Activated CD8-positive, alpha-beta memory T cell treated with anti-CD3 and anti-CD28 coated beads, Interleukin-2, amount 10 ng/mL, durations not matched to agents 7 days and 5 days (primary cell): ENCODE results near the gene GTPBP6. TPM values are rescaled to one million over a fixed set of nuclear protein-coding genes. Genes with fewer than 3 reads are reported as not detected.
"Not testable (repeated sequence)": the region's sequence is repeated elsewhere in the genome, so short reads cannot be mapped to it uniquely, and the experiment has no call there.

Experiments used
- ATAC-seq: fragments of 150-1000 bp; cut with Tn5 transposase; one replicate; pipeline ENCODE4 v1.10.0; 2021; ENCODE audit warnings: moderate library complexity
- CTCF ChIA-PET: fragments of 350-600 bp; sonication (Branson Sonifier 250); formaldehyde crosslinking; loops from one replicate; lab custom pipeline; 2021; ENCODE audit warnings: antibody characterized with exemption; lab: Charles Lee
- DNase-seq: peaks from one replicate; pipeline ENCODE4 v3.0.0-alpha.2; 2020
- H3K27ac Mint-ChIP-seq: one replicate; pipeline ENCODE4 v1.8.0; 2021; ENCODE audit warnings: mild to moderate bottlenecking, mixed read lengths
- H3K27me3 Mint-ChIP-seq: one replicate; pipeline ENCODE4 v1.8.0; 2021; ENCODE audit warnings: mixed read lengths
- H3K36me3 Mint-ChIP-seq: one replicate; pipeline ENCODE4 v1.8.0; 2021; ENCODE audit warnings: mild to moderate bottlenecking, mixed read lengths
- H3K4me1 Mint-ChIP-seq: one replicate; pipeline ENCODE4 v1.8.0; 2021; ENCODE audit warnings: mixed read lengths
- H3K4me3 Mint-ChIP-seq: one replicate; pipeline ENCODE4 v1.8.0; 2021; ENCODE audit warnings: mild to moderate bottlenecking, moderate library complexity, mixed read lengths
- H3K9me3 Mint-ChIP-seq: one replicate; pipeline ENCODE4 v1.8.0; 2022; ENCODE audit warnings: low read depth, mixed read lengths
- total RNA-seq, 2 experiments: library from RNA; stranded (reverse); gene quantifications; one replicate each; pipeline ENCODE4 v1.2.3, GENCODE V29; 2021

GTPBP6 gene
- total RNA-seq, 2 experiments from 2014 or later = 53.2 to 57.2 TPM

DNA sequence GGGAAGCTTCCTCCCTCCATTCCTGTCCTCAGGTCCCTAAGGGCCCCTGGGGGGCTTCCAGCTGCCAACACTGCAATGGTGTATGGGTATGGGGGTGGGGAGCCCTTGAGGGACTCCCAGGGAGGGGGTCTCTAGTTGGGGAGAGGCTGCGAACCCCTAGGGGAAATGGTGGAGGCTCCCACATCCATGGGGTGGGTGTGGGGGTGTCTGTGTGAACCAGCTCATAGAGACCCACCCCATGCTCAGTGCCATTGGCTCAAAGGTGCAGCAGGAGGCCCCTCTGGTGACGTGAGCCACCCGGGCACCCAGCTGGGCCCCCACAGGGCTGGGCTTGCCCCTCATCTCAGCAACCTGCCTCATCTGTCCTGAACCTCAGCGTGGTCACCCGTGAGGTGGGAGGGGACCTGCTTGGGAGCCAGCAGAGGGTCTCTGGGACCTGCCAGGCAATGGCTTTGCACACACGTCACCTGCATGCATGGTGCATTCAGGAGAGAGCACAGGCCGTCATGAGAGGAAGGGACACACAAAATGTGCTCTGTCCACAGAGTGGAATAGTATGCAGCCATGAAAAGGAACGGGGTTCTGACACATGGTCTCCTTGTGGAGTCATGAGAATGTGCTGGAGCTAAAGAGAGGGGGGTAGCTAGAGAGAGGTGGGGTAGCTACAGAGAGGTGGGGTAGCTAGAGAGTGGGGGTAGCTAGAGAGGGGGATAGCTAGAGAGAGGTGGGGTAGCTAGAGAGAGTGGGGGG is 60.1 kb downstream of the GTPBP6 start:
- Mint-ChIP-seq H3K27me3 (no peaks in the 10 kb centered on the region), H3K9me3 (no peaks in the 10 kb centered on the region), H3K27ac (no peak overlapping the region), H3K36me3 (no peaks in the 10 kb centered on the region), H3K4me1 (no peaks in the 10 kb centered on the region), H3K4me3 (no peak overlapping the region)
- ATAC-seq (no peak), DNase-seq (peak; percentile 29)
- CTCF ChIA-PET = no interaction called here

DNA sequence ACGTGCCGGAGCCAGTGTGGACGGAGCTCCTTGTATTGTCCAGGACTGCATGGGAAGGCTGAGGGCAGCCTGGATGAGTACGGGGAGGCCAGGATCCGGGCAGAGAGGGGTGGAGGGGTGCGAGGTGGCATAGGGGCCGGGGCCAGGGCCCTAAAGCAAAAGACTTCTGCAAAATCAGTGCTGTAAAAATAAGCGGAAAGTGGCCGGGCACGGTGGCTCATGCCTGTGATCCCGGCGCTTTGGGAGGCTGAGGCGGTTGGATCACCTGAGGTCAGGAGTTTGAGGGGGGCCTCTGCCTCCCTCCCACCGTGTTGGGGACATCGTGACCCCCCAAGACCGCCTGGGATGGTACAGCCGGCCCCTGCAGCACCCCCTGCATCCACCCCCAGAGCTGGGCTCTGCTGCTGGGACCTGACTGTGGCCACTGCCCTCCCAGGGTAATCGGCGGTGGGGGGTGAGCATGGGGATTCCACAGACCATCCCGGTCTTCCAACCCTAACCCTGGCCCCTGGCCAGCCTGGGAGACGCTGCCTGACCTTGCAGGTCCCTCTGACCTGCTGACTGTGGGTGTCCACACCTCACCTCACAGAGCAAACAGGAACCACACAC is 60.8 kb downstream of the GTPBP6 start:
- ATAC-seq = no peak
- H3K27ac Mint-ChIP-seq = no peak overlapping the region

DNA sequence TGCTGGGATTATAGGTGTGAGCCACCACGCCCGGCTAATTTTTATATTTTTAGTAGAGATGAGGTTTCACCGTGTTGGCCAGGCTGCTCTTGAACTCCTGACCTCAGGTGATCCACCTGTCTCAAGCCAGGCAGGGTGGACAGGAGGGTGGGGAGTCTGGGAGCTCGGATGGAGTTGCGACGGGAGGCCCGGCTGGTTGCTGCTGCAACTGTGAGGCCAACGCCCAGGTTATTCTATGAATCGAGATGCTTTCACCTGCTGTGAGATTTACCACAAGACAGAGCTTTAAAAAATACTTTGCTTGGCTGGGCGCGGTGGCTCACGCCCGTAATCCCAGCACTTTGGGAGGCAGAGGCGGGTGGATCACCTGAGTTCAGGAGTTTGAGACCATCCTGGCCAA is 61.5 kb downstream of the GTPBP6 start:
- DNase-seq, CTCF ChIA-PET, ATAC-seq, H3K27ac Mint-ChIP-seq, H3K36me3 Mint-ChIP-seq, H3K27me3 Mint-ChIP-seq, H3K9me3 Mint-ChIP-seq, H3K4me3 Mint-ChIP-seq, H3K4me1 Mint-ChIP-seq: not testable (repeated sequence)

More for the DNA sequence above, 60.8 kb downstream of the GTPBP6 start:
- no peaks in the 10 kb centered on the region for H3K27me3 Mint-ChIP-seq
- peak; percentile 18 for DNase-seq
- CTCF ChIA-PET = no interaction called here
- H3K9me3 Mint-ChIP-seq = peaks cover 1% of the 10 kb centered on the region
- H3K4me3 Mint-ChIP-seq = no peak overlapping the region
- no peaks in the 10 kb centered on the region for H3K4me1 Mint-ChIP-seq
- no peaks in the 10 kb centered on the region for H3K36me3 Mint-ChIP-seq

DNA sequence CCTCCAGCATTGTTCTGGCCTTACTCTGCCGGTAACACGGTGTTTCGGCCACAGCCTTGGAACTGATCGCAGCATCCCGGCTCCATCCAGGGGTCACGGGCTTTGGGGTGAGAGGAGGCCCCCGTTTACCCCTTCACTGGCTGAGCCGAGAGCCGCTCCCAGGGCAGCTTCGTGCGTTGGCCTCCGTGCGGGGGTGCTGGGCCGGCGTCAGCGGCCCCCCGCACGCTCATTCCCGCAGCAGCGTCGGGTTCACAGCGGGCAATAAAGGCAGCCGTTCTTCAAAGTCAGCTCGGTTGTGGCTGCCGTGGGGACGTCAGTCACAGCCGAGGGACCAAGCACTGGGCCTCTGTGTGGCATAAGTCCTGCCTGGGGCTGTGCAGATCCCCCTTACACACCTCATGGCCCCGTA is 62.7 kb downstream of the GTPBP6 start:
- ATAC-seq (no peak), DNase-seq (no peak)
- H3K27ac Mint-ChIP-seq = no peak overlapping the region
- peaks cover 12% of the 10 kb centered on the region for H3K4me1 Mint-ChIP-seq
- H3K4me3 Mint-ChIP-seq = no peak overlapping the region
- CTCF ChIA-PET = no interaction called here
- peaks cover 1% of the 10 kb centered on the region for H3K36me3 Mint-ChIP-seq
- no peaks in the 10 kb centered on the region for H3K27me3 Mint-ChIP-seq
- H3K9me3 Mint-ChIP-seq = peaks cover 9% of the 10 kb centered on the region

Other genes with a start within 250 kb of the GTPBP6 start
- gene PLCXD1, start 37.4 kb downstream of the GTPBP6 start, total RNA-seq = 10 to 100 TPM; 41.1 to 67.9 TPM
- 10 to 100 TPM; 31.7 to 45.8 TPM for gene PPP2R3B, start 68.1 kb upstream of the GTPBP6 start, total RNA-seq